Right lobe of liver (tissue), 6 donors: ENCODE results near the gene HAT1. TPM values are rescaled to one million over a fixed set of nuclear protein-coding genes. Genes with fewer than 3 reads are reported as not detected.
A peak's percentile ranks its signal among the peaks of the same experiment; 100 is the strongest.

Source experiments
- ATAC-seq, 4 donors: fragments of 200-7000 bp; cut with Tn5 transposase; one replicate each; pipeline ENCODE4 v1.9.1; 2020; ENCODE audit warnings: mild to moderate bottlenecking in 4 of 4, moderate library complexity in 4 of 4
- DNase-seq, 3 donors: peaks; one replicate each; pipeline ENCODE4 v3.0.0-alpha.2; 2020
- H3K27ac ChIP-seq, 3 donors: fragments of 200-600 bp; one replicate each; pipeline ENCODE4 v1.8.0; 2022
- H3K27me3 ChIP-seq, 2 donors: fragments of 200-600 bp; one replicate each; pipeline ENCODE4 v1.8.0; 2022
- H3K36me3 ChIP-seq, 4 donors: fragments of 200-600 bp; sonication (generic) in 1 of 4; one replicate each; pipeline versions ENCODE4 v1.5.1 to v1.8.0; 2017 to 2022; ENCODE audit warnings: control low read depth in 1 of 4
- H3K4me1 ChIP-seq, 4 donors: fragments of 200-600 bp; sonication (generic) in 1 of 4; one replicate each; pipeline versions ENCODE4 v1.5.1 to v1.8.0; 2017 to 2022; ENCODE audit warnings: control low read depth in 1 of 4
- H3K4me3 ChIP-seq, 3 donors: fragments of 200-600 bp; one replicate each; pipeline ENCODE4 v1.8.0; 2022
- H3K9me3 ChIP-seq, 4 donors: fragments of 200-600 bp; sonication (generic) in 1 of 4; one replicate each; pipeline versions ENCODE4 v1.5.1 to v1.8.0; 2017 to 2022; ENCODE audit warnings: control low read depth in 1 of 4
- CTCF ChIP-seq, 4 donors: fragments of 200-600 bp in 3 of 4; fragments of 450-650 bp in 1 of 4; IDR thresholded peaks; one replicate each; pipeline versions ENCODE4 v1.5.1 to v1.8.0; 2016 to 2022; ENCODE audit warnings: antibody characterized with exemption in 4 of 4, mild to moderate bottlenecking in 2 of 4
- POLR2A ChIP-seq: fragments of 450-650 bp; IDR thresholded peaks from one replicate; pipeline ENCODE4 v1.6.1; 2017; ENCODE audit warnings: antibody characterized with exemption, mild to moderate bottlenecking
- WGBS: methylation state at CpG from one replicate; pipeline ENCODE4 v1.1.6; 2018; ENCODE audit warnings: low coverage, low lambda C conversion rate; ENCODE audit not compliant: insufficient coverage; ENCODE audit errors: missing lambda C conversion rate; 5-methylcytosine and 5-hydroxymethylcytosine counted together
- intact Hi-C, 2 donors: fragments of 100-400 bp; cut with DNase I; formaldehyde crosslinking; loops; one replicate each; pipeline versions ENCODE4 v1.11.2 to v1.14.1; 2022
- total RNA-seq, 6 experiments: library from RNA; depleted of rRNA in 2 of 6; stranded (reverse); fragments of >200 nt in 2 of 6; fragmentation: NEBNext Ultra II Directional in 3 of 6; extraction: Animal tissue kit (Norgen Biotek cat#: 25700) in 3 of 6; gene quantifications; one replicate each; pipeline versions ENCODE4 v1.1.0 to v1.2.4, GENCODE V29; 2016 to 2023
- donor health status: DM: no; HTN: yes; CAD: no.
- donor health status: DM: no; HTN: no; CAD: no.
- donor health status: DM: no; HTN: no; CAD: no.
- donor health status: DM: no; HTN: yes; CAD: no.
- donor health status: DM: no; HTN: yes; CAD: no.

The HAT1 gene
- total RNA-seq, 6 experiments from 2014 or later, result 10.7 to 16.3 (median 13.4) TPM

- no peak for TF ChIP-seq POLR2A
- TF ChIP-seq CTCF (IDR thresholded peaks at IDR 0.05), result no peak
- Histone ChIP-seq H3K36me3 (no peaks in the 10 kb centered on the region), H3K4me3 (no peak overlapping the region), H3K9me3 (no peaks in the 10 kb centered on the region), H3K27ac (no peak overlapping the region), H3K27me3 (no peaks in the 10 kb centered on the region), H3K4me1 (no peaks in the 10 kb centered on the region)
- ATAC-seq, result no peak
- 100% methylated on average over 3 of the region's 6 CpGs for whole genome bisulfite sequencing
- DNase-seq, result no peak
- intact Hi-C loops, result no loop called here
Observed at GRCh38 chr2:171941316-171941699, 19.0 kb downstream of the HAT1 start.

GRCh38 chr2:171943869-171944268 is 21.6 kb downstream of the HAT1 start:
- no peak for DNase-seq
- Histone ChIP-seq H3K9me3 (no peaks in the 10 kb centered on the region), H3K36me3 (no peaks in the 10 kb centered on the region), H3K4me1 (no peaks in the 10 kb centered on the region), H3K27ac (no peak overlapping the region), H3K27me3 (no peaks in the 10 kb centered on the region), H3K4me3 (no peak overlapping the region)
- 94% methylated on average over 4 of the region's 4 CpGs for WGBS
- intact Hi-C loops, result no loop called here
- no peak for ATAC-seq
- TF ChIP-seq CTCF (IDR thresholded peaks at IDR 0.05) (no peak), POLR2A (no peak)

GRCh38 chr2:171952276-171952675 is 30.0 kb downstream of the HAT1 start:
- no peak for DNase-seq
- no peak for TF ChIP-seq CTCF (IDR thresholded peaks at IDR 0.05)
- no peak overlapping the region for H3K4me3 ChIP-seq
- H3K36me3 ChIP-seq, result no peaks in the 10 kb centered on the region
- intact Hi-C loops, result no loop called here
- H3K27me3 ChIP-seq, result no peaks in the 10 kb centered on the region
- H3K9me3 ChIP-seq, result no peaks in the 10 kb centered on the region
- no peak overlapping the region for H3K27ac ChIP-seq
- no peaks in the 10 kb centered on the region for H3K4me1 ChIP-seq
- ATAC-seq, result no peak

GRCh38 chr2:171952748-171953147 is 30.5 kb downstream of the HAT1 start:
- no peaks in the 10 kb centered on the region for H3K27me3 ChIP-seq
- H3K36me3 ChIP-seq, result no peaks in the 10 kb centered on the region
- no peak overlapping the region for H3K4me3 ChIP-seq
- intact Hi-C loops, result no loop called here
- H3K4me1 ChIP-seq, result no peaks in the 10 kb centered on the region
- no peak for DNase-seq
- no peak for ATAC-seq
- no peak overlapping the region for H3K27ac ChIP-seq
- 94% methylated on average over 3 of the region's 3 CpGs for WGBS
- TF ChIP-seq POLR2A, result no peak
- no peak for TF ChIP-seq CTCF (IDR thresholded peaks at IDR 0.05)
- no peaks in the 10 kb centered on the region for H3K9me3 ChIP-seq

GRCh38 chr2:171956135-171956825 is 34.0 kb downstream of the HAT1 start:
- H3K4me3 ChIP-seq, result no peak overlapping the region
- no peaks in the 10 kb centered on the region for H3K27me3 ChIP-seq
- intact Hi-C loops, result no loop called here
- ATAC-seq (peak; percentile 38 to 71 (median 59)), DNase-seq (no peak)
- TF ChIP-seq POLR2A, result no peak
- no peak for TF ChIP-seq CTCF (IDR thresholded peaks at IDR 0.05)
- no peaks in the 10 kb centered on the region for H3K36me3 ChIP-seq
- H3K27ac ChIP-seq, result no peak overlapping the region
- WGBS, result 90% methylated on average over 4 of the region's 7 CpGs
- H3K9me3 ChIP-seq, result no peaks in the 10 kb centered on the region
- peaks cover 0 to 4% (median 0%) of the 10 kb centered on the region in 4 donors for H3K4me1 ChIP-seq
